Fibroblast of mammary gland (primary cell): ENCODE data around the gene TBL1X.

Experiments
- DNase-seq: peaks from one replicate; pipeline ENCODE4 v3.0.0-alpha.2; 2010; ENCODE audit warnings: low read depth
- H3K4me3 ChIP-seq: 2 replicates; pipeline ENCODE4 v1.5.1; 2011; ENCODE audit warnings: low read depth, mild to moderate bottlenecking, low read length, moderate library complexity; ENCODE audit not compliant: control insufficient read depth
- TF ChIP-seq, protein P1 (sequence below): conservative IDR thresholded peaks from 2 replicates; pipeline ENCODE4 v1.5.1; 2011; ENCODE audit warnings: low read depth, low read length, inconsistent platforms; ENCODE audit not compliant: control insufficient read depth, insufficient read depth

The TBL1X gene

GRCh38 chrX:9688833-9689232, 224.0 kb downstream of the TBL1X start:
- no peak overlapping the region for H3K4me3 ChIP-seq
- TF ChIP-seq, protein P1, sequence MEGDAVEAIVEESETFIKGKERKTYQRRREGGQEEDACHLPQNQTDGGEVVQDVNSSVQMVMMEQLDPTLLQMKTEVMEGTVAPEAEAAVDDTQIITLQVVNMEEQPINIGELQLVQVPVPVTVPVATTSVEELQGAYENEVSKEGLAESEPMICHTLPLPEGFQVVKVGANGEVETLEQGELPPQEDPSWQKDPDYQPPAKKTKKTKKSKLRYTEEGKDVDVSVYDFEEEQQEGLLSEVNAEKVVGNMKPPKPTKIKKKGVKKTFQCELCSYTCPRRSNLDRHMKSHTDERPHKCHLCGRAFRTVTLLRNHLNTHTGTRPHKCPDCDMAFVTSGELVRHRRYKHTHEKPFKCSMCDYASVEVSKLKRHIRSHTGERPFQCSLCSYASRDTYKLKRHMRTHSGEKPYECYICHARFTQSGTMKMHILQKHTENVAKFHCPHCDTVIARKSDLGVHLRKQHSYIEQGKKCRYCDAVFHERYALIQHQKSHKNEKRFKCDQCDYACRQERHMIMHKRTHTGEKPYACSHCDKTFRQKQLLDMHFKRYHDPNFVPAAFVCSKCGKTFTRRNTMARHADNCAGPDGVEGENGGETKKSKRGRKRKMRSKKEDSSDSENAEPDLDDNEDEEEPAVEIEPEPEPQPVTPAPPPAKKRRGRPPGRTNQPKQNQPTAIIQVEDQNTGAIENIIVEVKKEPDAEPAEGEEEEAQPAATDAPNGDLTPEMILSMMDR, result no peak
- DNase-seq, result no peak

GRCh38 chrX:9690046-9690445, 225.2 kb downstream of the TBL1X start:
- H3K4me3 ChIP-seq, result no peak overlapping the region
- no peak for DNase-seq
- TF ChIP-seq, protein P1, result no peak

DNA sequence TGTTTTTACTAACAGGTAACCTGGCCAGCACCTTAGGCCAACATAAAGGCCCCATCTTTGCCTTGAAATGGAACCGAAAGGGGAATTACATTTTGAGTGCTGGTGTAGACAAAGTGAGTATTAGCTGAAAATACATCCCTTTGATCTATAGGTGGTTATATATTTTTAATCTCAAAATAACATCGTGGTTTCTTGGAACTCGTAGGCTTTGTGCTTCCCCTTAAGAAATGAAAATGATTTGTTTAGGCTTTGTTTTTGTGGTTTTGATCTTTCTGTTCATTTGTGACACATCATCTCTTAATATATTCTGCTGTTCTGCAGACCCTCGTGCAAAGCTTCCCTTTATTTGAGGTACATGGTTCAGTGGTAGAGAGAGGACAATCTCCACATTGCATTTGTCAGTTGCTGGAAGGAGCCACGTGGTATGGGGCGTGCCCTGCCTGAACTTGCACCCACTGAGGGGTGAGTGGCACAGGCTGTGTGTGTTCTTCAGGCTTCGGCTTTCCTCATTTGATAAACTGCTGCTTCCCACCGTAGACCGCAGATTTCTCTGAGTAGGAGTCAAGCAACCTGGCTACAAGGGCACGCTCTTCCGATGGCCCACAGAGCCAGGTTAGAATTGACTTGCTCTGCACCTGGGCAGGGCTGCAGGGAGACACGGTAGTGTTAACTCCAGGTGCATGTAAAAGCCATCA, 228.6 kb downstream of the TBL1X start:
- DNase-seq, result no peak
- TF ChIP-seq, protein P1, result no peak
- no peak overlapping the region for H3K4me3 ChIP-seq

- no peak for DNase-seq
- TF ChIP-seq, protein P1, result no peak
- no peak overlapping the region for H3K4me3 ChIP-seq
Observed at GRCh38 chrX:9698576-9698975, 233.7 kb downstream of the TBL1X start.

- TF ChIP-seq, protein P1, result no peak
- H3K4me3 ChIP-seq, result no peak overlapping the region
- DNase-seq, result no peak
Observed at GRCh38 chrX:9700555-9700954, 235.7 kb downstream of the TBL1X start.

DNA sequence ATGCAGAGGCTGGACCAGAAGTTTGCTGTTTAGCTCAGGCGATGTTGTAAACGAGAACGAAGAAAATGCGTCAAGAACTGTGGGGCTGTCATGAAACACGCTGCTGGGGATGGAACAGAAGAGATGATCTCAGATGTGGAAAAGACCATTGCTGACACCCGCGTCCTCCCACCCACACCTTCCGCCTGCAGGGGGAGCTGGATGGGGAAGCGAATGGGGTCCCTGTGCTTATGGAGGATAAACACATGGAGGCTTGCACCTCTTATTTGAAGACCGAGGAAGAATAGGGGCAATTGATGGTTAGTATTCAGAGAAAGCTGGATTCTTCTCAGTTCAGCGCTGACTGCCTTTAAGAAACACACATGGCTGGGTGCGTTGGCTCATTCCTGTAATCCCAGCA, 236.9 kb downstream of the TBL1X start:
- no peak overlapping the region for H3K4me3 ChIP-seq
- DNase-seq, result no peak
- TF ChIP-seq, protein P1, result no peak

GRCh38 chrX:9703406-9703805, 238.5 kb downstream of the TBL1X start:
- DNase-seq, result no peak
- TF ChIP-seq, protein P1, result no peak
- no peak overlapping the region for H3K4me3 ChIP-seq
